Activated CD8-positive, alpha-beta memory T cell treated with anti-CD3 and anti-CD28 coated beads, Interleukin-2, amount 50 U/mL, for 24 hours (primary cell): ENCODE results near the gene MOSPD3.
A peak's percentile ranks its signal among the peaks of the same experiment; 100 is the strongest.
"Not testable (repeated sequence)": the region's sequence is repeated elsewhere in the genome, so short reads cannot be mapped to it uniquely, and the experiment has no call there.

Experiments
- DNase-seq: peaks from one replicate; pipeline ENCODE4 v3.0.0-alpha.2; 2020; ENCODE audit errors: extremely low read depth

MOSPD3 gene, protein sequence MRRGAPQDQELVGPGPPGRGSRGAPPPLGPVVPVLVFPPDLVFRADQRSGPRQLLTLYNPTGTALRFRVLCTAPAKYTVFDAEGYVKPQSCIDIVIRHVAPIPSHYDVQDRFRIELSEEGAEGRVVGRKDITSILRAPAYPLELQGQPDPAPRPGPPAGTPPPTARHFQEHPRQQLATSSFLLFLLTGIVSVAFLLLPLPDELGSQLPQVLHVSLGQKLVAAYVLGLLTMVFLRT

DNA sequence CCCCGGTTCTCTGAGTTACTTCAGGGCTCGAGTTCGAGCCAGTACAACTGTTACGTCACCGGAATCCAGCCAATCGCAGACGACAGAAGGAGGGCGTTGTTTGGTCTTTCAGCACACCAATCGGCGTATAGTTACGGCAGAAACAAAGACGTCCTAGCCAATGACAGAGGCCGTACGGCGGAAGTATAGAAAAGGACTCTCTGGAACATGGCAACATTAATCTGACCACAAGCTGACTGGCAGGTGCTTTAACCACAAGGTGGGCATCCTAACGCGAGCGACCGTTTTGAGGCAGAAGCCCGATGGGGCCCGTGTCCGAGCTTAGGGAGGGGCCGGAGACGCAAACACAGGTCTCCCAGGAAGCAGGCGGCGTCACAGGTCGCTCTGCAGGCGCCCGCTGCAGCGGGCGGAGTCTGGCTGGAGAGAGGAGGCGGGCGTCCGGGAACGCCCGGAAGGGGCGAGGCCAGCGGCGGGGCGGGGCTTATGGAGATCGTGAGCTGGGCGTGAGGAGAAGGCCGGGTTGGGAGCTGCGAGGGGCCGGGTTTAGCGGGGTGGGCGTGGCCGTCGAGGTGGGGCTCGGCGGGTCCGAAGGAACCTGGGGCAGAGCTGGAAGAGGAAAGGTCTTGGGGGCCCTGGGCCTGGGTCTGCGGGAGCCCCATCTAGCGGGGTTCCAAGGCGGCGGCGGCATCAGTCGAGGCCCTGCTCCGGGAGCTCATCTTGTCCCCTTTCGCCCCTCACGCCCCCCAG, at the start of gene MOSPD3:
TSS of gene MOSPD3 (plus strand) at position 558 of the 747 bp plus-strand sequence. CDS start 252 bp downstream, outside the sequence.
- DNase-seq: peak; percentile 93

DNA sequence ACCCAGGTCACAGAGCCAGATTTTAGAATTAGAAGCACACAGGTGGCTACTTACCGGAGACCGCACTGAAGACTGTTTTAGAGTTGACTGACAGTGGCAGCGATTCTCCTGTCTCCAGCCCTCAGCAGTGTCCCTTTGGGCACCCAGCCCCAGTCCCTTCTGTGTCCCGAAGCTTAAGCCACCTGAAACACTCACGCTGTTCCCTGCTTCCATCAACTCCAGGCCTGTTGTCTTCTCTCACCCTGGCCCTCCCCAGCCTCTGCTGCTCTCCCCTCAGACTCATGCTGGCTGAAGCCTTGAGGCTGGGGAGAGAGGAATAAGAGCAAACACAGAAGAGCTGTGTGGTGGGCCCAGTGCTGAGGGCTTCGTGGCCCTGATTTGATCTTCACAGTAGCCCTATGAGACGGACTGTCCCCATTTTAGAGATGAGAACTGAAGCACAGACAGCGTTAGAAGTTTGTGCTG, 49.2 kb upstream of the MOSPD3 start:
- no peak for DNase-seq

DNA sequence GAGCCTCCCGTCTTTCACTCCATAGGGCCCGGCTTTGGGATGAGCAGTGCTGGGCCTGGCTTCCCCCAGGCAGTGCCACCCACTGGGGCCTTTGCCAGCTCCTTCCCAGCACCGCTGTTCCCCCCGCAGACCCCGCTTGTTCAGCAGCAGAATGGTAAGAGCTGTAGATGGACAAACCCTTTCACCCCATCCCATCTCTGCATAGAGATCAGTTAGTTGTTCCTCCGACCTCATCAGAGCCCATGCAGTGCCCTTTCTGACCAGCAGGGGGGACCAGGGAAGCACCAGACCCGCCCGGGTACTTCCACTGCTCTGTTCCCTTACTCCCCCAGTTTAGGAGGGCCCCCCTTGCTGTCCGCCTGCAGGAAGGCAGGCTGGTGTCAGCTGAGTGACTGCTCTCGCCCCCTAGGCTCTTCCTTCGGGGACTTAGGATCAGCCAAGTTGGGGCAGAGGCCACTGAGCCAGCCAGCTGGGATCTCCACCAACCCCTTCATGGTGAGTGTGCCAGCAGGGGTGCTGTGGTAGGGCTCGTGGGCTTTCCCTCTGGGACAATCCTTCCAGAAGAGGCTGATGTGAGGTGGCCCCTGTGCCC, 48.4 kb upstream of the MOSPD3 start:
- no peak for DNase-seq

DNA sequence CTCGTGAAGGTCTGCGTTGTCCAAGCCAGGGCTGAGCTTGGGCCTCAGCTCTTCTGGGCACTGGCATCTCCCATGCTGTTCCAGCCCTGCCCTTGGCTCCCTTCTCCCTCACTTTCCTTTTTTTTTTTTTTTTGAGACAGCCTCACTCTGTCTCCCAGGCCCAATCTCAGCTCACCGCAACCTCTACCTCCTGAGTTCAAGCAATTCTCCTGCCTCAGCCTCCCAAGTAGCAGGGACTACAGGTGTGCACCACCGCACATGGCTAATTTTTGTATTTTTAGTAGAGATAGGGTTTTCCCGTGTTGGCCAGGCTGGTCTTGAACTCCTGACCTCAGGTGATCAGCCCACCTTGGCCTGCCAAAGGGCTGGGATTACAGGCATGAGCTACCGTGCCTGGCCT, 47.9 kb upstream of the MOSPD3 start:
- not testable (repeated sequence) for DNase-seq

DNA sequence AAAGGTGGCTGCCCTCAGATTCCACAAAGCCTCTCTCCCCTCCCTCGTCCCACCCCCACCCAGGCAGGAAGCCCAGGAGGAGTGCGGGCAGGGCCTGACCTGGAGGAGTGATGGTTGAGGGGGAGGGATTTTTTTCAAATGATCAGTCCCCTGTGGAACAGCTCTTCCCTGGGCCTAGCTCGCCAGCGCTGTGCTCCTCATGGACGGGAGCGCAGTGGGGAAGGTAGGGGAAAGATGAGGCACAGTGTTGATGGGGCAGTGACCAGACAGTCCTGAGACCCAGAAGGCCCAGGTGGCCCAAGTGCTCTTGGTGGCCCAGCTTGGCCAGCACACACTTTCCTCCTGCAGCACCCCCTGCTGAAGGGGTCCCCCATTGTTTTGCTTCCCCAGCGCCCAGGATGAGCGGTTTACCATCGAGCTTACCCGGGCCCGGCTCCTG, 47.2 kb upstream of the MOSPD3 start:
- DNase-seq: no peak

DNA sequence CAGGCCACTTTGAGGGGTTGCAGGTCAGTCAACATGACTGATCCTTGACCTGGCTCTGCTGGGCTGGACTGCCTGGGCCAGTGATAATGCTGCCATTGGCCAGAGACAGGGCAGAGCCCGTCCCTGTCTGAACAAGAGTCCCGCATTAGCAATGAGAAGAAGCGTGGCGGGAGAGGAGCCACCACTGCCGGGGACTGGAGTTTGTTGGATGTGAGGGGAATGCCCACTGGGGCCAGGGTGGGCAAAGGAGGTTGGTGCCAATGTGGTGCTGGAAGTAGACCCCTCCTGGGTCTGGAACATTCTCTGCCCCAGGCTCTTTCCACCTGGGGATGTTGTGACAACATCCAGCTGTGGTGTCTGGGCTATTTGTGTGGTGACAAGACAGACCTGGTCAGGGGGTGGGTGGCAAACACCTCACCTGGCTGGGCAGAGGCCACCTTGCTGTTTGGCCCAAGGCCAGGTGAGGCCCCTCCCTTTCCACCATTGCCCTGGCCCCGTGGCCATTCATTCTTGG, 46.3 kb upstream of the MOSPD3 start:
- no peak for DNase-seq

DNA sequence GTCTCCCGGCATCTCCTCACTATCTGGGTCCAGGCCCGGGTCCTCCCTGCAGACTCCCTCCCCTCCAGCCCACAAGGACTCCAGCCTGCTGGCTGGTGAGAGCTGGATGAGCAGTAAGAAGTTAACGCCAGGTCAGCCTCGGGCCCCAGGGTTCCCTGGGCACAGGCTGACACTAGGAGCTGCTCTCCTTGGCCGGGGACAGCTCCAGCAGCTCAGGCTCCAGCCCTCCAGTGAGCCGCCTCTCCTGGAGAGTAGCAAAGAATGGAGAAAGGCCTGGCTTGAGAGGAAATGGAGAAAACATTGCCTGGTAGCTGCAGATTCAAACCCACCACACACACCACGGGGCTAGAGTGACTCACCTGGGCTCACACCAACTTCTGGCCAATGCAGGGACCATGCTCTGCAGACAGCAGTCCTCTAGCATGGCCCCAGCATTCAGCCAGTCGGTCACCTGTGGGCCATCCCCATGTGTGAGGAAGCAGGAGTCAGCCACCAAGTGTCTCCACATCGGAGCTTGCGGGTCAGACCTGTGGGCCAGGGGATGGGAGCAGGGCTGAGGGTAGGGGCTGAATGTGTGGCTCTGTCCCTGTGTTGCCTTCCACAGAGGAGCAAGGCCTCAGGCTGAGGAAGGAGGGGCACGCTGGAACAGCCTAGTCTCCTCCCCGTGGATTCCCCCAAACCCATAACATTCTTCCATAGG, 45.2 kb upstream of the MOSPD3 start:
- DNase-seq: no peak

DNA sequence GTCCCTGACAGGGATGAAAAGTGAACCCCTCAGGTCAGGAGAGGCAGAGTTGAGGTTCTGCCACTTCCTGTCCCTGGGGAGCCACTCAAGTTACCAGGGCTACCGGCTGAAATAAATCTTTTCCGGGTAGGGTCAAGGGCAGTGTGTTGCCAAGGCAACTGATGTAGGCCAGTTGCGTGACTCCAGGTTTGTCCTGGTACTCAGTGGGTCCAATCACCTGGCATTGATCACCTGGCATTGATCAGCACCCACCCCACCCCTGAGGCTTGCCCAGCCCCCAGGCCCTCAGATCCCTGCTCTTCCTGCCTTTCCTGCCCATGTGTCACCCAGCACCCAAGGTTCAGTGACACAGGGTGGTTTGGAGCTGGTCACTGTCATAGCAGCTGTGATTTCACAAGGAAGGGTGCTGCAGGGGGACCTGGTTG, 44.6 kb upstream of the MOSPD3 start:
- DNase-seq: no peak

DNA sequence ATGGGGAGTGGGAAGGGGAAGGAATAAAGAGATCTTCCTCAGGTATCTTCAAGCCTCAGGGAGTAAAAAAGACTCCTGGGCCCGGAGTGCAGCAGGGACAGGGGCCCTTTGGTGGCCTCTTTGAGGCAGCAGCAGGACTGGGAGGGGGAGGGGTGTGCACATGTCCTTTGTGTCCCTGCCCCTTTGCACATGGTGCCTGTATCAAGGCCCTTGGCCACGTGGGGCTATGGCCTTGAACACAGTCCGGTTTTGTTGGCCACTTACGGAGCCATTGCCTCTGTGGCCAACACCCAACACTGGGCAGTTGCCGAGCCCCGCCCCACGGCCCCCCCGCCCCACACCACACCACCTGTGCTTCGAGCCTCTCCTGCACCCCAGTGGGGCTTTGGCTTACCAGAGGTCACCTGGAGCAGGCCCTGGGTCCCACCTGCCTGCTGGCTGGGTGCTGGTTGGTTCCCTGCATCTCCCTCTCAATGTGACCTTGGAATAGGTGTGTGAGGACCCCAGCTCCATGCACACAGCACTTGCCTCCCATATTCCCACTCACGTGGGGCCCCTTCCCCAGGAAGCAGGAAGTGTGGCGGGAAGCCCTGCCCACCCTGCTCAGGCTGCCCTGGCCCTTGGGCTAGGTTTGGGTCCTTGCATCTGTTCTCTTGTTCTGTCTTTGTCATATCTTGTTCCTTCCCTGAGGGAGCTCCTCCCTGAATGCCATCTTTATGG, 44.0 kb upstream of the MOSPD3 start:
- no peak for DNase-seq

DNA sequence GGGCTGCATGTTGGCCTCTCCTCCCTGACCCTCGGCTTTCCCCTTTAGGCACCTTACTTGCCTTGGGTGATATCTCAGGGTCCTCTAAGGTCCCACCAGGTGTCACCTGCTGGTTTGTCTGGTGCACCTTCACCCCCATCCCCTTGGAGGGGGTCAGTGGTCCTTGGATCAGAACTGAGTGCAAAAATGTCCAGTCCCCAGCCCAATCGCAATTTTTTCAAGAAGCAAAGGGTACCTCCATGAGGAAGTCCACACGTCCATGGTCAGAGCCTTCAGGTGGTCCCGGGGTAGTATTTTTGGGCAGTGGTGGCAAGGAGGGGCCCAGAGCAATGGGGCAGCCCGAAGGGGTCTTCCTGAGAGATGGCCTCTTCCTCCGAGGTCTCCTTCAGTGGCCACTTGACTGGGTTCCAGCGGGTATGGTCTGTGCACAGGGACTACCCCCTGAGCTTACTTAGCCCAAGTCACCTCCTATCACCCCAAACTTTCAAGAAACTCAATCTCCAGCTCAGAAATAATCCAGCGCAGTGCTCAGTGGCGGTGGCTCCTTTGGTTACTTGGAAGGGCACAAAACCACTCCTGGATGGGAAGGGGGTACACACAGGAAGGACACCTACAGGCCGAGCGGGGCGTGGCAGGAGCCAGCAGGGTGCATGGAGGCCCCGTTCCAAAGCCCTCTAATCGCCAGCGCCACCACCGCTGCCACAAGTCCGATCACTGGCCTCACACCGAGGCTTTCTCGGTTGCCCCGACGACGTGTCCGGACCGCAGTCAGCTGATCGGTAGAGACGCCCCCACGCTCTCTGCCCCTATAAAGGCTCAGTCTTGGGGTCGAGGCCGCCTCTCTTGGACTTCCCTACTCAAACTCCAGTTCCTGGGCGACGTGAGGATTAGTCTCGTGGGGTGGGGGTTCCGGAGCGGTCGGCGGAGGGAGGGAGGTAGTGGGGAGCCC, 43.2 kb upstream of the MOSPD3 start:
- no peak for DNase-seq

DNA sequence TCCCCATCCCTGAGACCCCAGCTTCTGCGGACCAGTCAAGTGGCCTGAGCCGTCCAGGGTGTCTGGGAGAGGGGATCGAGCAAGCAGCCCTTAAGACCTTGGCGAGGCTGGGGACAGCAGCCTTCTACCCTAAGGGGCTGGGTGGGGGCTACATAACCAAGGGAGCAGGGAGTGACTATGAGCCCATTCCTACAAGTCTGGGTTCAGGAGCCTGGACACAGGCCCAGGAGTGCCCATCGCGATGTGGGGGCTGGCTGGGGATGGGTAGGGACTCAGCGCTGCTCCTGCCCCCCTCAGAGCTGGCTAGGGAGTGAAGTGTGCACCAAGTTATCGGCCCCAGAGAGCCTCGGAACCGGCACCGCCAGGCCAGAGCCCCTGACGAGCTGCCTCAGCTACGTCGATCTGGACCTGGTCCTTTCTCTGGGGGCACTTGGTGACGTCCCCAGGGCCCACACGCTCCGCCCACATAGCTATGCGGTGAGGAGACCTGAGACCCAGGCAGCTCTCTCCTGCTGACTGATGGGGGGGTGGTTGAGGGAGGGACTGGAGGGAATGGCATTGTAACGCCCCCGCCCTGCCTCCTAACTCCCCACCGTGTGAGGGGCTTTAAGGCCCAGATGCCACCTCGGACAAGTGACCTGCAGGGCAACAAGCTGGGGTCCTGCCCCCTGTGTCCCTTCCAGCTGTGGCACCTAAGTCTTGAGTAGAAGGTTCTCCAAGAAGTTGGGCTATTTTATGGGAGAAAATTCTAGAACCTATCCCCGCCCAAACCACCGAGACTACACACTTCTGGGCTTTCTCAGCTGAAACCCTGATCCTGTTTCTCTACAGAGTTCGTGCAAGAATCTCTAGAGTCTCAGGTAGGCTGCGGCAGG, 41.1 kb upstream of the MOSPD3 start:
- no peak for DNase-seq

DNA sequence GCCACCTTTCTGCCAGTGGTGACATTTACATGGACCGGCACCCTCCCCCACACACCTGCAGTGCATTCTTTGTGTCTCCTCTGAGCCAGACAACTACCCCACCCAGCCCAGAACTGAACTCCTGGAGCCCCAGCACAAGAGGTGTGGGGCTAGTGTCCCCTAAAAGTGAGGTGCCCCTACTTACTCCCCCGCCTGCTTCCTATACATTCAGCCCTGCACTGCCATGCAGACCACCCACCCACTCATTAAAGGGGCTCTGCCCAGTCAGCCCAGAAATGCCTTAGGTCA, 40.6 kb upstream of the MOSPD3 start:
- no peak for DNase-seq

DNA sequence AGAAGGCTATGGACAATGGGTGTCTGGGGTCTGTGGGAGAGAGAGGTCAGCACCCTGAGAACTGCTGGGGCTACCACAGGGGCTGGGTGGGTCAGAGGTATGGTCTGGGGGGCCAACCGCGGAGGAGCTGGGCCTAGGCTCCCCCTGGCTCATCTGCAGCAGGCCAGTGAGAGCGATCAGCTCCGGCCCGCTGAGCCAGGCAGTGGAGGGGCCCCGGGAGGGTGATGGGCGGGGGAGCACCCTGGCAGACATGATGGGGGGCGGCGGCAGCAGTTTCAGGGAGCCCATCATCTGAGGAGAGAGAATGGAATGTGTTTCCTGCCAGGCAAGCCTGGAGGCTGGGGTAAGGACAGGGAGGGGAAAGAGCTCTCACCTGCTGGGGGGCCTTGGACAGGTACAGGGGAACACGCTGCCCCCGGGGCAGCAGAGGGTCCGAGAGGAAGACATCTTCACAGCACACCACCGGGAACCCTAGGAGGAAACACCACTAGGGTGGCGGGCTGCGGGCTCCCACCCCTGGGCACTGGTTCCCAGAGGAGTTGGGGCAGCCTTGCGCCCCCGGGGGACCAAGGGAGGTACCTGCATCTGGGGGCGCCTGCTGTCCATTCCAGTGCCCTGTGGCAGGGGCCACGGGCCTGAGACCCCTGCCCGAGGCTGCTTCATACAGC, 39.9 kb upstream of the MOSPD3 start:
- DNase-seq: no peak

DNA sequence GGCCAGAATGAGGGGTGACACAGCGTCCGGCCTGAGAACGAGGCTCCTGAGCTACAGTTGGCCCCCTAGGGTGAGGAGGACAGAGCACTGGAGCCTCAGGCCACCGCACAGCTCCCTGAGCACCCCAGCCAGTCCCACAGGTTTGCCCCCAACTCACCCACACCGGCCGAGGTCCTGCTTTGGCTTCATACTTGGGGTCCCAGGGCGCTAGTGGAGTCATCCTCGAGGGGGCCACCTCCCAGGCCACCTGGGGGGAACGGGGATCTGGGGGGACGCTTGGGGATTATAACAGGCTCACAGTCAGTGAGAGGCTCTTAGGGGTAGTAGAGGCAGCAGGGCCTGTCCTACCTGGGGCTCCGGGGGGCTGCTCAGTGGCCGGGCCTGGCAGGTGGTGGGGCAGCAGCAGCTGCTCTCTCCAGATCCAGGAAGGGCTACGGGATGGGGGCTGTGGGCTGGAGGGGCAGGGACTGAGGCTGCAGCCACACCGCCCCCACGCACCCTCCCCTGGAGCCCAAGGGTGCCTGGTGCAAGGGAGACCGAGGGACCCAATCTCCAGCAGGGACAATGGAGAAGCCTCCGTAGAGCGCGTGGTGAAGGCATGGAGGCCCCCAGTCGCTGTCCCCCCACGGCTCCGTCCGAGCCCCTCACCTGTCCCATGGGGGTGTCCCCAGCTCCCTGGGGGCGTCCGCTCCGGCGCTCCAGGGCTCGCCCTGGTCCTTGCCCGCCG, 39.2 kb upstream of the MOSPD3 start:
- DNase-seq: no peak

DNA sequence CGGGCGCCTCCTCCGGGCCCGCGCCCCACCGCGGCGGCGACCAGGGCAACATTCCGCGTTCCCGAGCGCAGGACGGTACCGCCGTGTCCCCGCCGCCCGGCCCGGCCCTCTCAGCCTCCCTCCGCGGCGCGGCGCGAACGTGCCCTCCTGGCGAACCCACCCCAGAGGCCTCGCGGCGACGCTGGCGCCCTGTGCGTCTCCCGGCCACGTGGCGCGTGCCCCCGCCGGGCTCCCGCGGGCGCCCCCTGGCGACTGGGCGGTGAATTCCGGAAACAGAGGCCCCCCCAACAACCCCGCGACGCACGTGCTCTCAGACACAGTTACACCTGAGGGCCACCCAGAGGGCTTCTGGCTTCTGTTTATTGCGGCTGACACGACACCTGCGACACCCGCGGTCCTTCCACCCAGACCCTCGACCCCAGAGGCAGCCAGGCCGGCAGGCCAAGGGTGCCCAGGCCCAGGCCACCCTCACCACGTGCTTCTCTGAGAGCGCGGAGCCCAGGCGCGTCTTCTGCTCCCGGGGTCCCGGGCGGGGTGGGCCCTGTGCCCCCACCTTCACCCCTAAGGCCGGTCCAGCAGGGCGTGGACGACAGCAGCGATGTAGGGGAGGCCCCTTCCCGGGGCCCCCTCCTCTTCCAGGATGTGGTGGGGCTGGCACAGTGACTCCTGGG, 38.5 kb upstream of the MOSPD3 start, which contains the start of gene SAP25:
TSS of gene SAP25 (minus strand) at position 210 of the 671 bp plus-strand sequence. CDS start at position 52, 158 bp downstream.
- DNase-seq: no peak

DNA sequence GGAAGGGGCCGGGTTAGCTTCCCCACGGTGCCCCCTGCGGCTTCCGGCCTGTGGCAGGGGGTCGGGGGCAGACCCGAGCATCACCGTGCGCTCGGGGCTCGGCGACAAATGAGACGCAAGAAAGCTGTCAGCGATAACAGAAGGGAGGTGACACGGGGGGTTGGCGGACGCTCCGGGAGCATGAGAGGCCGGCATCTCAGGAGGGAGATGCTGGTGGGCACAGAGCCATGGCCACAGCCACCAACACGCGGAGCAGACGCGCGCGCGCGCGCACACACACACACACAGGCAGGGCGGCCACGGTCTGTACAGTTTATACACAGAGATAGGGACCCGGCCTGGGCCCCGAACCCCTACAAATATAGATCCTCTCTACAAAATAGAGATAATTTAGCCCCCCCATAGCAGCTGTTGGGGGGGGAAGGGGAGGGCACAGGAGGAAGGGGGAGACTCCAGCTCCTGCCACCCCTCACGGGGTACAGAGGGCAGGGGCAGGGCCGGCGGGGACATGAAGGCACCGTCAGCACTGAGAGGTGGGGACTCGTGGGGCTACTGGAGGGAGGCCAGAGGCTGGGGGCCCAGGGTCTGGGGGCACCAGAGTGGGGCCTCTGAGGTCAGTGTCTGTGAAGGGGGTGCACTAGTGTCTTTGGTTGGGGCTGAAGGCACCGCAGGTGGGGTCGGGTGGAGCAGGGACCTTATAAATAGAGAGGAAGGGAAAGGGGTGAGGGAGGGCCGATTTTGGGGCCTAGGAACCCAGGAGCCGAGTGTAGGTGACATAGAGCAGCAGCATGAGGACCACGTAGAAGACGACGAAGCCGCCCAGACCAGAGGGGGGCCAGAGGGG, 37.8 kb upstream of the MOSPD3 start:
- DNase-seq: no peak

DNA sequence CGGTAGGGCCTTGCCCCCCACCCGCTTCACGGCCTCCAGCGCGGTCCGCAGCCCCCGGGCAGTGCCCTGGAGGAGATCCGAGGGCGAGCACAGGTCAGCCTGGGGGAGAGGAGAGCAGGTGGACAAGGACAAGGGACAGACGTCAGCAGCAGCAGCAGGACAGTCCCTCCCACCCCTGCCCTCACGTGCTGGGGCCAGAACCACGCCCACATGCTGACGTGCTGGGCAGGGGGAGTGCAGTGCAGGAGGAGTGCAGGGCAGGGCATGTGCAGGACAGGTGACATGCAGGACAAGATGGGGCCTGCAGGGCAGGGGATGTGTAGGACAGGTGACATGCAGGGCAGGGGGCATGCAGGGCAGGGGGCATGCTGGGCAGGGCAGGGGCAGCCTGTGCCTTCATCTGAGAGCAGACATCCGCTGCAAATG, 37.1 kb upstream of the MOSPD3 start:
- no peak for DNase-seq
